Stimulated activated CD4-positive, alpha-beta T cell treated with anti-CD3 and anti-CD28 coated beads, TNF-alpha, amount 100 ng/mL, for 48 hours (primary cell): Measurements from ENCODE around the gene PROB1.
"Not testable (repeated sequence)": the region's sequence is repeated elsewhere in the genome, so short reads cannot be mapped to it uniquely, and the experiment has no call there.

Source experiments
- DNase-seq, 3 donors: peaks; one replicate each; pipeline ENCODE4 v3.0.0-alpha.2; 2020; ENCODE audit warnings: low read depth in 3 of 3

Gene PROB1

DNA sequence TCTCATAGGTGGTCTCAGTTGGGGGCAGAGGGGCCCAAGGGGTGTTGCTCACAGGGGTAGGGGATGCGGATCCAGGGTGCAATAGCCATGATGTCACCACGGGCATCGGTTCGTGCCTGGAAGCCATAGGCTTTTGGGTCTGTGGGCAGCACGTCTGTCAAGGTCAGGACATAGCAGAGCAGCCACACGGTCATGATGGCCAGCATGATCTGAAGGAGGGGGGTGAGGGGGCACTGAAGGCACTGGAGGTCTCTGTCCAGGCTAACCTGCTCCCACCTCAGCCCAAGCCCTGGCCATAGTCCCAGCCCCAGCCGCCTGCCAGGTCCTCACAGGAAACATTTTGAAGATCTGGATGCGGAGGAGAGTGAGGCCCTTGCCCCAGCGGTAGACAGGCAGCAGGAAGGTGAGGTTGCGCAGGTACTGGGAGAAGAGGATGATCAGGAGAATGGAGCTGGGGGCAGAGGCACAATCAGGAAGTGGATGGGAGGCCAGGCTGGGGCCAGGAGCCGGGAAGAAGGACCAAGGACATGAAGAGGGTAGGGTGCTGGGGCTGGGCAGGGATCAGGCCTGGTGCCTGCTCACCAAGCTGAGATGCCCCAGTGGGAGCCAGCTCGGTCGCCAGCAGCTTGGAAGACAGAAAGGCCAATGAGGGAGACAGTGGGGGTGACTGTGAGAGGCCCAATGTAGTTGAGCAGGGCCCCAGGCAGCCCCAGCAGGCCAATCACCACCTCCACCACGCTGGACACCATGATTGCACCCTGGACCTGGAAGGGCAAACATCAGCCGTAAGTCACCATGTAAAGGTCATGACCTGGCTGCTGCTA, 15.1 kb downstream of the PROB1 start:
- no peak for DNase-seq

DNA sequence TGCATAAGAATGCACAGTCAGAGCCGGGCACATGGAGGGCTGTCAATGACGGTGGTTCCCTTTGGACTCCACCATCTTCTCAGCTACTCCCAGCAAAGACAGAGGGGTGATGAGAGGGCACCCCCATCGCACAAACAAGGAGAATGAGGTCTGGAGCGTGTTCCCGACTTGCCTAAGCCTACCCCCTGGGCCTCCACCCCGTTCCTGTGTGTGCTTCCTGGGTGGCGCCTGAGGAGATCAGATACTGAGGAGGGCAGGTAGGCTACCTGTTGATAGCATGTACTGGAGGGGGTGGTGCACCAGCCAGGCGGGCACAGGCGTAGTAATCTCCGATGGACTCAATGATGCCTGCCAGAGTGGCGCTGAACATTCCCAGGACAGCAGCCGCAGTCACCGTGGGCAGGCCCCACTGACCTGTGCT, 16.0 kb downstream of the PROB1 start:
- no peak for DNase-seq

DNA sequence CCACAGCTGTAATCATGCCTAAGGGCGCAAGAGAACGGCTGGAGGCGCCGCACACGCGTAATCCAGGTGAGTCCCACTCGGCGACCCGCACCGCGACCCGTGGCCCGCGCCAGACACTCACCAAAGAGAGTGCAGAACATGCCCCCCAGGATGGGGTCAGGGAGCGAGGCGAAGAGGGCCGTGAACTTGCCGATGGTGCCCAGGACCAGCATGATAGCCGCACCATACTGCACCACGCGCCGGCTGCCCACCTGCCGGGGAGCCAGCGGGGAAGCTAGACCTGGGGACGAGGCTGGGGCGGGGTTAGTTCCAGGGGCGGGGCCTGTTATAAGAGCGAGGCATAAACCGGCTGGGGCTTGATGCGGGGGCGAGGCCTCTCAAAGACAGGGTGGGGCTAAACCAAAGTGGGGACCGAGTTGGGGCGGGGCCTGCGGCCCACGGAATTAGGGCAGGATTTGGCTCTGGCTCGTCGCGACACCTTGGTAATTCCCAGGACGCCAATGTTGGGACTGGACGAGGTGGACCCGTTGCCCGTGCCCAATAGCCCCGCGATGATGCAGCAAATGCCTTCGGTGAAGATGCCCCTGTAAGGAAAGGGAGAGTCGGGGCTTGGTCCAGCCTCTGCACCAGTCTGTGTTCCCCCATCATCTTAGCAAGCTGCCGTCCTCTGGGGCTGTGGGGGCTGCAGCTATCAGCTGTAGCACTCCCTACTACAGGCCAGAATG, 16.6 kb downstream of the PROB1 start:
- no peak for DNase-seq

DNA sequence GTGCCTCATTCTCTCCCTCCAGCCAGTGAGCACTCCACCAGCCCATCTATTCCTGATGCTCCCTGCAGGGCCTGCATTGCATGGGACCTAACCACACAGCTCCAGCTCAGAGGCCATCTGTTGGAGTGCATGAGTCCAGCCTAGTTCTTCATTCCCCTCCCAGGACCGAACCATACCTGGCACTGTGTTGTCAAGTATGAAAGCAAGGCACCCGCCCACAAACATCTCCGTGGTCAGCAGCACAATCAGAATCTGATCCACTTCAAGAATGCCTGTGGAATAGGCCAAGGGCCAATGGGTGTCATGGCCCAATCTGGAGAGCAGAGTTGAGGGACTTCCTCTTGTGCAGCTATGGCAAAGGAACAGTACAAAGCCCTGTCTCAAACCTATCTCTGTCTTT, 17.7 kb downstream of the PROB1 start:
- no peak for DNase-seq

DNA sequence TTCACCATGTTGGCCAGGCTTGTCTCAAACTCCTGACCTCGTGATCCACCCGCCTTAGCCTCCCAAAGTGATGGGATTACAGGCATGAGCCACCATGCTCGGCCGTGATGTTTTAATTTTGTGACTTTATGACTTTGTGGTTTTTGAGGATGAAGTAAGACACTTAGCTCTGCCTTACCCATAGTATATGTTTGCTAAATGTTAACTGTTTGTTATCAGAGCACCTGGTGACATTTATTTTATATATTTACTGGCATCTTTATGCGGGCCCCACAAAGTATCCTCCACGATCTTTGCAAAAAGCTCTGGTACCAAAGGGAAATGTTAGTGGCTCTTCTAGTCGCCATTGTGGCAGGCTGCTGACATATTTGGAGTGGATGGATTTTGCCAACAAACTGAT, 18.5 kb downstream of the PROB1 start:
- DNase-seq, result no peak

DNA sequence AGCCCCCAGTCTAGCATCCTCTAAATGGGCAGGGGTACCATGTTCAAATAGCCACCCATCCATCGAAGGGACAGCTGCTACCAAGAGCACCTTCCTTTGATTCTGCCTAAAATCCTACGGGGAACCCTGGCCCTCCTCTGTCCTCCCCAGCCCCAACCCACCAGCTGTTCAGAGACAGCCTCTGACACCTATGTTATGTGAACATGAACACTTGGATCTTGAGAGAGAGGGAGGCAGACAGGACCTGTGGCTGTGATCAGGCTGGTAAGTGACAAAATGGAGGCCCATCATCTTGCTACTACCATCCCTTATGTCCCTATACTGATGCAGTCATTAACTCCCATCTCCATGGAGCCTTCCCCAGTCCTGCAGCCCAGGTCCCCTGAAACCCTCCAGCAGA, 20.0 kb downstream of the PROB1 start:
- no peak for DNase-seq

DNA sequence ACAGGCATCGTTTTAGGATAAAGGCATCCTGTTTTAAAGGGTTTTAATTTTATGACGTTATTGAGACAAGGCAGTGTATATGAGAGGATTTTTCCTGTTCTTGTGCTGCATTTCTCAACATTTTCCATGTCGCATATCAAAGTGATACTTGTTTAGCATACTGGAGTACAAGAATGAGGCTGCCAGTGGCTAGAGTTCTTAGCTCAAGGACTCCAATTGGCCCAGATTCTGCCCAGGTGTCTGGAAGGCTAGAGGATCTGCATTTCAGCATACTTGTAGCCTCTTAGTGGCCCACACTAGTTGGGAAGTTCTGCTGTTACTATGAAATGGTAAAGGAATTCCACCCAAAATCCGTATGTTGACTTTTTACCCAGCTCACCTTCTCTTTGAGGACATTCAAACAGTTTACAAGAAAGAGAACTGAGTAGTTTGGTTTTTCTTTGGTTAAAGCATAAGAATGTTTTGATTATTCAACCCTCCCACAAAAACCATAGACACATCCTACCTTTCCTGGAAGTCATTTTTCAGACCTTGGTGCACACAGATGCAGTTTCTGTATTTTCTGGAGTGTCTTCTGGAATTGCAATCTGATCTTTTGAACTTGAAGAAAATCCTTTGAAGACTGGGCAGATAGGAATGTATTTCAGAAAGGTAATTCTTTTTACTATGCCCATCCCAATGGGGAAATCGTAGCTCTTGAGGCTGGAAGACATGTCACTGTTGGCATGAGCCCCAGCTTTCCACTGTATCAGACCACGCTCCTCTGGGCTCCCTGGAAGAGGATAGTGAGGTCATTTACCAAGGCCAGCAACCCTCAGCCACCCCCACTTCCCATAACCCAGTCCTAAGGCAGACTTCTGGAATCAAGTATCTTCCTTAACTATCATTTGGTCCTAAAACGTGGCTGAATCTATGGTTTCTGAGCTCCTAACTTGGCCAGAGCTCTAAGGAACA, 23.1 kb downstream of the PROB1 start:
- DNase-seq, result no peak

DNA sequence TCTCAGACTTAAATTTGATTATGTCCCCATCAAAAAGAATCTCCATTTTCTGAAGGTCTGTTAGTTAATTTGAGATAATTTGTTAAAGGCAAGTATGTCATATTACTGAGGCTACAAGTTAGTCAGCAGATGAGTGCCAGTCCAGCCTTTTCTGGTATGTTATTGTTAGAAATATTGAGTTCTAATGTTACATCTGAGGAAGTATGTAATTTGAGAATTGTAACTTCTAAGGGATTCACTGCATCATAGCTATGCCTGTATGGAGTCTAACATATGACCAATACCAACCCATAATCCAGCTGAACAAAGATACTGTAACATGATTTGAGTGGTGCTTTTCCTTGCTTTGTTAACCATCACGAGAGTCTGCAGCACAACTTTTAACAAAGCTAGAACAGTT, 25.7 kb downstream of the PROB1 start:
- no peak for DNase-seq

DNA sequence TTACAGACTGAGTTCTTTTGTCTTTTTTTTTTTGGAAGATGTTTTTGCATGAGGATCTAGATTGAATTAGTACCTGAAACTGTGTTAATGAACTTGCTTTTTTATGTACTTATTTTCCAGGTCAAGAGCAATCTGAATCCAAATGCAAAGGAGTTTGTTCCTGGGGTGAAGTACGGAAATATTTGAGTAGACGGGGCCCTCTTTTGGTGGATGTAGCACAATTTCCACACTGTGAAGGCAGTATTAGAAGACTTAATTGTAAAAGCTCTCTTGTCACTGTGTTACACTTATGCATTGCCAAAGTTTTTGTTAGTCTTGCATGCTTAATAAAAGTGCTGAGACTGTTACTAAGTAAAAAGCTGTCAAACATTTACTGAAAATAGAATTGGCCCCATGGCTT, 26.3 kb downstream of the PROB1 start:
- no peak for DNase-seq

DNA sequence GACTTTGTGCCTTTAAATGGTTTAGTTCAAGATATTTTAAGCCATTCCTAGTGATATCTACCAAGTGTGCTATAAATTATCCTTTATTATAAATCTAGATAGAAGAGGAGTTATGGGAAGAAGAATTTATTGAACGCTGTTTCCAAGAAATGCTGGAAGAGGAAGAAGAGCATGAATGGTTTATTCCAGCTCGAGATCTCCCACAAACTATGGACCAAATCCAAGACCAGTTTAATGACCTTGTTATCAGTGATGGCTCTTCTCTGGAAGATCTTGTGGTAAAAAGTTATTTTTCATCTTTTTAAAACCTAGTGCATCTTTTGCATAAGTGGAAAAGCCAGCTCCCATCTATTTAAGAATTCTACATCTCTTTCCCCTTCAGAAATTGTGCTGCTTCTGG, 30.4 kb downstream of the PROB1 start:
- DNase-seq, result no peak

DNA sequence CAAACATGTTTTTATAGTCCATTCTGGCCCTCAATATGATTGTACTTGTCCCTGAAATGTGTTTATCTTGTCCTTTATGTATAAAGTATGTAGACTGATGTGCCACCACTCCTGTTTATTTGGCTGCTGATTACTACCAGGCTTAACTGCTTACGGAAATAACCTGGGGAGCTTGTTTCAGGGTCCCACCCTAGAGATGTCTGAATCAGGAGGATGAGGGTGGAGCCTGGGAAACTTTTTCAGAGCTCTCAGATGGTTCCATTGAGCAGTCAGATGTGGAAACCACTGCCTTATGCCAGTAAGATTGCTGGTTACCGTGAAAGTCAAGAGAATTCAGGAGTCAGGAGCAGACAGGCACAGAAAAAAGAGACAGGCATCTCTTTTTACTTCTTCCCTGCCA, 31.0 kb downstream of the PROB1 start:
- DNase-seq, result no peak

DNA sequence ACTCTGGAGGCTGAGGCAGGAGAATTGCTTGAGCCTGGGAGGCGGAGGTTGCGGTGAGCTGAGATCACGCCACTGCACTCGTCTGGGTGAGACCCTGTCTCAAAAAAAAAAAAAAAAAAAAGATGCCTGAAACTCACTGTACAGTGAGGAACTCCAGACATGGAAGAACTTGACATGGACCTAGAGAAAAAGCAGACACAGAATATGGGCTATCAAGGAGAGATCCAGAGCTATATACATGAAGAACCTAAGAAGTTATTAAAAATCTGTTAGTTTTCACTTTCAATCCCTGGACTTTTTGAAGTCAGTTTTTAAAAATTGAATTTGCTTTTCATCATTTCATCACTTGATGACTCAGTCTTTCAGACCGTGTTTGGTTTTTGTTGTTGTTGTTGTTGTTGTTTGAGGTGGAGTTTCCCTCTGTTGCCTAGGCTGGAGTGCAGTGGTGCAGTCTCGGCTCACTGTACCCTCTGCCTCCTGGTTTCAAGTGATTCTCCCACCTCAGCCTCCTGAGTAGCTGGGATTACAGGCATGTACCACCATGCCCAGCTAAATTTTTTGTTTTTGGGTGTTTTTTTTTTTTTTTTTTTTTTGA, 33.0 kb downstream of the PROB1 start:
- no peak for DNase-seq

DNA sequence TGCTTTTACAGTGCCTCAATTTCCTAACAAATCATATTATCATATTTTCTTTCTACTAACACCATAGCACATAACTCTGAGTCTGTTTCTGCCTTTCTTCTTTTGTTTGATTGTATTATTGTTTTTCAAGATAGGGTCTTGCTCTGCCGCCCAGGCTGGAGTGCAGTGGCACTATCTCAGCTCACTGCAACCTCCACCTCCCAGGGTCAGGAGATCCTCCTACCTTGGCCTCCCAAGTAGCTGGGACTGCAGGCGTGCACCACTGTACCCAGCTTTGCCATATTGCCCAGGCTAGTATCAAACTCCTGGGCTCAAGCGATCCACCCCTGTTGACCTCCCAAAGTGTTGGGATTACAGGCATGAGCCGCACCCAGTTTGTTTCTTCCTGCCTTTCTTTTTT, 34.5 kb downstream of the PROB1 start:
- no peak for DNase-seq

DNA sequence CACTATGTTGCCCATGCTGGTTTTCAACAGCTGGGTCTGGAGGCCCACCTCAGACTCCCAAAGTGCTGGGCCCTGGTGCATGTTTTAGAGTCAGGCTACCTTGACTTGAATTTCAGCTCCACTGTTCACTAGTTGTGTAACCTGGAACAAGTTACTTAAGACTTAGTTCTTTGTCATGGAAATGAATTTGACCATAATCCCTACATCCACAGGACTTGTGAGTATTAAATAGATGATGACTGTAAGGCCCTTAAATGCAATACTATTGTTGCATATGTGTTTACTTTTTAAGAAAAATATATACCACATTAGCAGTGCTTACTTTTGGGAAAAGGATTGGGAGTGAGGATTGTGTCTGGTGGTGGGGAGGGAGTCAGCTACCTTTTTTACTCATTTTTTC, 36.8 kb downstream of the PROB1 start:
- DNase-seq, result no peak

DNA sequence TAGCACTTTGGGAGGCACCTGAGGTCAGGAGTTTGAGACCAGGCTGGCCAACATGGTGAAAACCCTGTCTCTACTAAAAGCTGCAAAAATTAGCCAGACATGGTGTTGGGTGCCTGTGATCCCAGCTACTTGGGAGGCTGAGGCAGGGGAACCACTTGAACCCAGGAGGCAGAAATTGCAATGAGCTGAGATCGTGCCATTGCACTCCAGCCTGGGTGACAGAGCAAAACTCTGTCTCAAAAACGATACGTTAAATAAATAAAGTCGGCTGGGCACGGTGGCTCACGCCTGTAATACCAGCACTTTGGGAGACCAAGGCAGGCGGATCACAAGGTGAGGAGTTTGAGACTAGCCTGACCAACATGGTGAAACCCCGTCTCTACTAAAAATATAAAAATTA, 39.0 kb downstream of the PROB1 start:
- not testable (repeated sequence) for DNase-seq

DNA sequence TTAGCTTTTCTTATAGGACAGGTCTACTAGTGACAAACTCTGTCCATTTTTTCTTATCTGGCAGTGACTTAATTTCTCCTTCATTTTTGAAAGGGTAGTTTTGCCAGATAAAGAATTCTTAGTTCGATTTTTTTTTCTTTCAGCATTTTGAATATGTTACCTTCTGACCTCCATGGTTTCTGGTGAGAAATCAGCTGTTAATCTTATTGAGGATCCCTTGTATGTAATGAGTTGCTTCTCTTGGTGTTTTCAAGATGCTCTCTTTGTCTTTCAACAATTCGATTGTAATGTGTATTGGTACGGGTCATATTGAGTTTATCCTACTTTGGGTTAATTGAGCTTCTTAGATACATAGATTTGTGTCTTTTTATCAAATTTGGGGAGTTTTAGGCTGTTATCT, 40.7 kb downstream of the PROB1 start:
- DNase-seq, result no peak

DNA sequence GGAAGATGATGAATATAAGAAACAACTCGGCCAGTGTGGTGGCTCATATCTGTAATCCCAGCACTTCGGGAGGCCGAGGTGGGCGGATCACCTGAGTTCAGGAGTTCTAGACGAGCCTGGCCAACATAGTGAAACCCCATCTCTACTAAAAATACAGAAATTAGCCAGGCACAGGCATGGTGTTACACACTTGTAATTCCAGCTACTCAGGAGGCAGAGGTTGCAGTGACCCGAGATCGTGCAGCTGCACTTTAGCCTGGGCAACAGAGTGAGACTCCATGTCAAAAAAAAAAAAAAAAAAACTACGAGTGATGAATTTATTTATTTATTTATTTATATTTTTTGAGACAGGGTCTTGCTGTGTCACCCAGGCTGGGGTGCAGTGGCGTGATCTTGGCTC, 47.0 kb downstream of the PROB1 start:
- not testable (repeated sequence) for DNase-seq

DNA sequence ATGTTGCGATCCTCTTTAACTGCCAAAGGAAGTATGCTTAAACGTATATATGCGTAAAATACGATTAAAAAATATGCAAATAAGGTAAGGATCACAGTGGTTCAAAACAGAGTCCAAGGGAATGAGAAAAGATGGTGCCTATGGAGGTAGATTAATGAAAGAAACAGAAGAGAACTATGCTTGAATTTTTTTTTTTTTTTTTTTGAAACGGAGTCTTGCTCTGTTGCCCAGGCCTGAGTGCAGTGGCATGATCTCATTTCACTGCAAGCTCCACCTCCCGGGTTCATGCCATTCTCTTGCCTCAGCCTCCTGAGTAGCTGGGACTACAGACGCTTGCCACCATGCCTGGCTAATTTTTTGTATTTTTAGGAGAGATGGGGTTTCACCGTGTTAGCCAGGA, 49.5 kb downstream of the PROB1 start:
- not testable (repeated sequence) for DNase-seq

DNA sequence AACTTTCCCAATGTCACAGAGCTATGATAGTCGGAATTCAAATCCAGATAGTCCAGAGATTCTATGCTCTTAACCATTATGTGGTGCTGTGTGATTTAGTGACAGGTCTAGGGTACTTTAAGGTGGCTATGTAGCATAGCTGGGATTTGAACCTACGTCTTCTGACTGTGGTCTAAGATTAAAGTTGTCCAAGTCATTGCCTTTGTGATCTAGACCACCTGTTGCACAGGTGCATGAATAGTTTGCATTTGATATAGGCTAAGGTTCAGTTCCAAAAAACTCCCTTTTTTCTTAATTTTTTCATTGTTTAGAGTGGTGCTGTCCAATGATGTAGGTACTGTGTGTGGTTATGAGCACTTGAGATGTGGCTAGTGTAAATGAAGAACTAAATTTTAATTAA, 50.7 kb downstream of the PROB1 start:
- no peak for DNase-seq

DNA sequence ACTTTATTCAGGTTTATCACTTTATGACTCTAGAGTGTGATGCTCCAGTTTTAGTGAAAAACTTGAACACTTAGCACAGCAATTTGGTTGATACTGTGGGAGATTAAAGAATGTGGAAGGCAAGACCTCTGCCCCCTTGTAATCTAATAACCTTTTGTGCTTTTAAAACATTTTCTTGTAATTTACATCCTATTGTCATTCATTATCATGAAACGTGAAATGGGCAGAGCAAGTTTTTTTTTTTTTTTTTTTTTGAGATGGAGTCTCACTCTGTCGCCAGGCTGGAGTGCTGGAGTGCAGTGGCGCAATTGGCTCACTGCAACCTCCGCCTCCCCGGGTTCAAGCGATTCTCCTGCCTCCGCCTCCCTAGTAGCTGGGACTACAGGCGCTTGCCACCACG, 51.4 kb downstream of the PROB1 start:
- DNase-seq, result no peak

DNA sequence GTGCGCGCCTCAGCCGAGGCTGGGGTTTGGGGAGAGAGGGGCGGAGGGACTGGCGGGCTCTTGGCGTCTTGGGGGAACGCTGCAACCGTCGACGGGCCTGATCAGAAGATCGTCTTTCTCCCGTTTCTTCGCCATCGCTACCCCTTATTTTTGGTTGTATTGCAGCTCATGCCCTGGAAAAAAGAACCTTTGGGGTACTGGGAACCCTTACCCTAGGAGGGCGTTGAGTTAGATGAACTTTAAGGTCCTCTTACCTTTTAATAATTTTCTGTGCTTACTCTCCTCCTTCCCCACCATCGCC, 52.5 kb downstream of the PROB1 start:
- DNase-seq, result no peak
